GM23248 (cell line): ENCODE results near the gene SMTNL2.

Experiments used
- EZH2 ChIP-seq: fragments of 200-600 bp; sonication (generic); IDR thresholded peaks from 2 replicates; pipeline ENCODE4 v1.6.1; 2018; ENCODE audit warnings: antibody characterized with exemption, mild to moderate bottlenecking; ENCODE audit not compliant: insufficient read depth, poor library complexity, severe bottlenecking
- EZH2phosphoT487 ChIP-seq: fragments of 200-600 bp; sonication (generic); IDR thresholded peaks from 2 replicates; pipeline ENCODE4 v1.6.1; 2018; ENCODE audit warnings: antibody characterized with exemption, moderate library complexity, mild to moderate bottlenecking, low read depth; ENCODE audit not compliant: insufficient read depth

DNA sequence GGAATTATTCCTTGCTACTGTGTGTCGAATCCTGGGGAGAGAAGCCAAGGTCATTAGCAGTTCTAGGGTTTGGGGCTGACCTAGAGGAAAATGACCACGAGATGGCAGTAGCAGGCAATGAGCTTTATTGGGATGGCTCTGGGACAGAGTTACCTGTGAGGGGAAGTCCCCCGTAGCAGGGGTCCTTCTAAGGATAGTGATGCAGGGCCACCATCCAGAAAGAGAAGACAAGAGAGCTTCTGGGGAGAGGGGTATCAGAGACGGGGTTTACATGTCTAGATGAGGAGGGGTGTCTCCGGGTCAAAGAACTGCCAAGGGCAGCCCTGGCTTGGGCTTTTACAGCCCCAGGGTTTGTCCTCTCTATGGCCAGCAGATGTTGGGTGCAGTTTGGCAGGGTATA lies 17.5 kb upstream of the SMTNL2 start:
- TF ChIP-seq EZH2 (no peak), EZH2phosphoT487 (no peak)
